ENCODE measurements around the gene SYT9.
"Not testable (repeated sequence)": the region's sequence is repeated elsewhere in the genome, so short reads cannot be mapped to it uniquely, and the experiment has no call there.

The SYT9 gene

GRCh38 chr11:7508087-7508486 is 256.4 kb downstream of the SYT9 start:
- no peak for DNase-seq (ENCODE audit: low spot score)

DNA sequence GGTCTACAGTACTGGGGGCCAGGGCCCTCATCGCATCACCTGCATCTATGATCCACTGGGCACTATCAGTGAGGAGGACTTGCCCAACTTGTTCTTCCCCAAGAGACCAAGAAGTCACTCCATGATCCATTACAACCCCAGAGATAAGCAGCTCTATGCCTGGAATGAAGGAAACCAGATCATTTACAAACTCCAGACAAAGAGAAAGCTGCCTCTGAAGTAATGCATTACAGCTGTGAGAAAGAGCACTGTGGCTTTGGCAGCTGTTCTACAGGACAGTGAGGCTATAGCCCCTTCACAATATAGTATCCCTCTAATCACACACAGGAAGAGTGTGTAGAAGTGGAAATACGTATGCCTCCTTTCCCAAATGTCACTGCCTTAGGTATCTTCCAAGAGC is 258.3 kb downstream of the SYT9 start:
- no peak for DNase-seq (ENCODE audit: low spot score)

GRCh38 chr11:7511401-7511800 is 259.7 kb downstream of the SYT9 start:
- DNase-seq (ENCODE audit: low spot score), result no peak

GRCh38 chr11:7512525-7513233 is 261.0 kb downstream of the SYT9 start:
- DNase-seq (ENCODE audit: low spot score), result peak; percentile 75

GRCh38 chr11:7513234-7514098 is 261.8 kb downstream of the SYT9 start, which contains the start of gene PPFIBP2:
TSS of gene PPFIBP2 (plus strand) at chr11:7513999. CDS start at chr11:7549476, 35,477 bp downstream.
- DNase-seq (ENCODE audit: low spot score), result peak; percentile 96

- DNase-seq (ENCODE audit: low spot score), result peak; percentile 28
Measured at GRCh38 chr11:7514099-7514591, 262.4 kb downstream of the SYT9 start.

DNA sequence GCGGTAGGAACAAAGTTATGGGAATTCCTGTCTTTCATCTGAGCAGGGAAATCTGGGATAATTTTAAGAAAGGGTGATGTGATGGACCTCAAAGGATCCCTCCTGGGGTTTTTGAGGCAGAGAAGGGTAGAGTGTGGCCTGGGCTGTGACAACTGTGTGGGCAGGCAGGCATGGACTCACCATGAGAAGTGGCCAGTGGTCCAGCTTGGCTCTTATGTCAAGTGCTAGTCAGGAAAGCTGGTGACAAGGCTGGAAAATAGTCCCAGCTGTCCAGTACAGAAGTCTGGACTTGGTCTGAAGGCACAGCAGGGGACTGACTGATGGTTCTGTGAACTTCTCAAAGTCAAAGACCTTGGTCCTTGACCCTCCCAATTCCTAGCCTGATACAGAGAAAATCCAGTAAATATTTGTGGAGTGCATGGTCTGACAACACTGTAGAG is 263.8 kb downstream of the SYT9 start:
- DNase-seq (ENCODE audit: low spot score), result no peak

- no peak for DNase-seq (ENCODE audit: low spot score)
Measured at GRCh38 chr11:7516475-7516874, 264.8 kb downstream of the SYT9 start.

GRCh38 chr11:7517743-7518142 is 266.0 kb downstream of the SYT9 start:
- not testable (repeated sequence) for DNase-seq (ENCODE audit: low spot score)
